Measurements from ENCODE around the gene ZBTB3.
"Not testable (repeated sequence)": the region's sequence is repeated elsewhere in the genome, so short reads cannot be mapped to it uniquely, and the experiment has no call there.

ZBTB3 gene

GRCh38 chr11:62713343-62713742 is 40.6 kb downstream of the ZBTB3 start:
- DNase-seq = no peak

- no peak for DNase-seq
These were observed 41.1 kb downstream of the ZBTB3 start for GRCh38 chr11:62712861-62713260.

GRCh38 chr11:62712276-62712812 is 41.6 kb downstream of the ZBTB3 start:
- no peak for DNase-seq

GRCh38 chr11:62710001-62710345 is 44.0 kb downstream of the ZBTB3 start:
- no peak for DNase-seq

- DNase-seq = peak; percentile 97 to 98
These were observed 44.5 kb downstream of the ZBTB3 start for GRCh38 chr11:62709247-62710000.

GRCh38 chr11:62708793-62709192 is 45.2 kb downstream of the ZBTB3 start:
- DNase-seq = no peak

GRCh38 chr11:62708392-62708791 is 45.6 kb downstream of the ZBTB3 start:
- no peak for DNase-seq

GRCh38 chr11:62707277-62707861 is 46.6 kb downstream of the ZBTB3 start, which contains the start of the genes BSCL2 and GNG3:
Gene BSCL2, minus strand, starts transcription at chr11:62707424. Its CDS starts 229 bp downstream, at chr11:62707195.
Gene GNG3, plus strand, starts transcription at chr11:62707676. Its CDS starts 620 bp downstream, at chr11:62708296.
- DNase-seq = no peak

- no peak for DNase-seq
These were observed 47.1 kb downstream of the ZBTB3 start for GRCh38 chr11:62706850-62707247.

- peak; percentile 77 to 82 for DNase-seq
These were observed 47.8 kb downstream of the ZBTB3 start for GRCh38 chr11:62705880-62706849.

GRCh38 chr11:62705413-62705812 is 48.5 kb downstream of the ZBTB3 start:
- peak in 1 of 2 experiments; percentile 23 for DNase-seq

GRCh38 chr11:62703921-62704320 is 50.0 kb downstream of the ZBTB3 start:
- not testable (repeated sequence) for DNase-seq

- DNase-seq = no peak
These were observed 51.7 kb downstream of the ZBTB3 start for GRCh38 chr11:62702246-62702645.
